Activated T-cell treated with anti-CD3 and anti-CD28 coated beads, Interleukin-2, amount 50 U/mL, for 72 hours (primary cell): ENCODE data around the gene DCAF11. TPM values are rescaled to one million over a fixed set of nuclear protein-coding genes. Genes with fewer than 3 reads are reported as not detected.

Experiments used
- ATAC-seq, 2 donors: fragments of 150-1000 bp; cut with Tn5 transposase; replicated peaks in 1 of 2; 2 replicates each; pipeline ENCODE4 v1.10.0; 2021; ENCODE audit warnings: moderate library complexity in 2 of 2, mild to moderate bottlenecking in 1 of 2
- DNase-seq, 2 donors: peaks; one replicate each; pipeline ENCODE4 v3.0.0; 2021 to 2022; ENCODE audit warnings: mixed read lengths in 1 of 2
- H3K27ac Mint-ChIP-seq: one replicate; pipeline ENCODE4 v1.8.0; 2022; ENCODE audit warnings: mild to moderate bottlenecking, moderate library complexity, mixed read lengths
- H3K27me3 Mint-ChIP-seq: one replicate; pipeline ENCODE4 v1.8.0; 2022; ENCODE audit warnings: low read depth, mixed read lengths
- H3K36me3 Mint-ChIP-seq, 2 donors: one replicate each; pipeline ENCODE4 v1.8.0; 2022; ENCODE audit warnings: mixed read lengths in 2 of 2, mild to moderate bottlenecking in 1 of 2; ENCODE audit not compliant: insufficient read depth in 2 of 2
- H3K4me1 Mint-ChIP-seq: one replicate; pipeline ENCODE4 v1.8.0; 2022; ENCODE audit warnings: low read depth, mixed read lengths
- H3K4me3 Mint-ChIP-seq, 2 donors: one replicate each; pipeline ENCODE4 v1.8.0; 2022; ENCODE audit warnings: mild to moderate bottlenecking in 2 of 2, mixed read lengths in 2 of 2, moderate library complexity in 2 of 2
- H3K9me3 Mint-ChIP-seq, 2 donors: one replicate each; pipeline ENCODE4 v1.8.0; 2022; ENCODE audit warnings: mixed read lengths in 2 of 2
- total RNA-seq, 2 donors: library from RNA; stranded (reverse); gene quantifications; one replicate each; pipeline ENCODE4 v1.2.3, GENCODE V29; 2022

DCAF11 gene
- total RNA-seq, 2 donors from 2014 or later = 109 to 124 TPM

- peak within 1 kb of the TSS; percentile 83 to 86 for H3K4me3 Mint-ChIP-seq
- H3K9me3 Mint-ChIP-seq = no peaks in the 10 kb centered on the region
- H3K27me3 Mint-ChIP-seq = no peaks in the 10 kb centered on the region
- H3K4me1 Mint-ChIP-seq = peaks cover 55% of the 10 kb centered on the region
- peak within 1 kb of the TSS; percentile 97 for H3K27ac Mint-ChIP-seq
- peaks cover 23 to 42% of the 10 kb centered on the region in 2 donors for H3K36me3 Mint-ChIP-seq
- ATAC-seq (peak; percentile 87 to 88), DNase-seq (peak; percentile 96 to 99)
Measured at GRCh38 chr14:24160850-24161804, 46.5 kb downstream of the DCAF11 start, which contains the start of gene IRF9. Gene IRF9 (plus strand): TSS chr14:24161265. CDS start chr14:24162145, 880 bp downstream.

GRCh38 chr14:24162093-24162492 is 47.5 kb downstream of the DCAF11 start:
- peak overlapping the region; percentile 97 for H3K27ac Mint-ChIP-seq
- ATAC-seq = peak in 1 of 2 donors; percentile 14
- peak overlapping the region; percentile 83 to 86 for H3K4me3 Mint-ChIP-seq
- H3K36me3 Mint-ChIP-seq = peaks cover 23 to 49% of the 10 kb centered on the region in 2 donors
- H3K27me3 Mint-ChIP-seq = no peaks in the 10 kb centered on the region
- no peaks in the 10 kb centered on the region for H3K9me3 Mint-ChIP-seq
- peaks cover 65% of the 10 kb centered on the region for H3K4me1 Mint-ChIP-seq
- peak in 1 of 2 donors; percentile 33 for DNase-seq

GRCh38 chr14:24164518-24164991 is 50.0 kb downstream of the DCAF11 start:
- Mint-ChIP-seq H3K27ac (peak overlapping the region; percentile 21), H3K4me3 (no peak overlapping the region), H3K4me1 (peaks cover 72% of the 10 kb centered on the region), H3K27me3 (no peaks in the 10 kb centered on the region), H3K36me3 (peaks cover 31 to 58% of the 10 kb centered on the region in 2 donors), H3K9me3 (no peaks in the 10 kb centered on the region)
- no peak for DNase-seq
- no peak for ATAC-seq

- Mint-ChIP-seq H3K9me3 (no peaks in the 10 kb centered on the region), H3K4me3 (no peak overlapping the region), H3K36me3 (peaks cover 32 to 63% of the 10 kb centered on the region in 2 donors), H3K4me1 (peaks cover 75% of the 10 kb centered on the region), H3K27ac (no peak overlapping the region), H3K27me3 (no peaks in the 10 kb centered on the region)
- ATAC-seq (no peak), DNase-seq (no peak)
Measured at GRCh38 chr14:24165785-24166184, 51.2 kb downstream of the DCAF11 start.

GRCh38 chr14:24167469-24168114 is 53.0 kb downstream of the DCAF11 start:
- H3K27me3 Mint-ChIP-seq = no peaks in the 10 kb centered on the region
- ATAC-seq (no peak), DNase-seq (no peak)
- peaks cover 24 to 54% of the 10 kb centered on the region in 2 donors for H3K36me3 Mint-ChIP-seq
- H3K4me3 Mint-ChIP-seq = no peak overlapping the region
- no peaks in the 10 kb centered on the region for H3K9me3 Mint-ChIP-seq
- peaks cover 73% of the 10 kb centered on the region for H3K4me1 Mint-ChIP-seq
- H3K27ac Mint-ChIP-seq = peak overlapping the region; percentile 36

- H3K36me3 Mint-ChIP-seq = peaks cover 9 to 19% of the 10 kb centered on the region in 2 donors
Measured at GRCh38 chr14:24171422-24172260, 57.1 kb downstream of the DCAF11 start, which contains the start of gene REC8. Gene REC8 (plus strand): TSS chr14:24172080. CDS start chr14:24172553, 473 bp downstream.

GRCh38 chr14:24172261-24172860 is 57.8 kb downstream of the DCAF11 start:
- Mint-ChIP-seq H3K9me3 (no peaks in the 10 kb centered on the region), H3K27me3 (no peaks in the 10 kb centered on the region), H3K4me1 (peaks cover 30% of the 10 kb centered on the region), H3K4me3 (peak overlapping the region; percentile 82 to 91), H3K36me3 (peaks cover 8 to 14% of the 10 kb centered on the region in 2 donors), H3K27ac (no peak overlapping the region)
- no peak for DNase-seq
- no peak for ATAC-seq

More at GRCh38 chr14:24171422-24172260, 57.1 kb downstream of the DCAF11 start, which contains the start of gene REC8:
- peak within 1 kb of the TSS; percentile 82 to 91 for H3K4me3 Mint-ChIP-seq
- no peaks in the 10 kb centered on the region for H3K9me3 Mint-ChIP-seq
- no peaks in the 10 kb centered on the region for H3K27me3 Mint-ChIP-seq
- H3K4me1 Mint-ChIP-seq = peaks cover 37% of the 10 kb centered on the region
- peak; percentile 78 to 79 for ATAC-seq
- peak within 1 kb of the TSS; percentile 91 for H3K27ac Mint-ChIP-seq
- DNase-seq = peak; percentile 71 to 77

- Mint-ChIP-seq H3K27ac (peak overlapping the region; percentile 91), H3K27me3 (no peaks in the 10 kb centered on the region), H3K4me1 (peaks cover 25% of the 10 kb centered on the region)
Measured at GRCh38 chr14:24172871-24173281, 58.3 kb downstream of the DCAF11 start.

More at GRCh38 chr14:24172871-24173281, 58.3 kb downstream of the DCAF11 start:
- peaks cover 7 to 11% of the 10 kb centered on the region in 2 donors for H3K36me3 Mint-ChIP-seq
- ATAC-seq (no peak), DNase-seq (no peak)
- H3K9me3 Mint-ChIP-seq = no peaks in the 10 kb centered on the region
- peak overlapping the region; percentile 63 to 91 for H3K4me3 Mint-ChIP-seq

Other genes starting within 250 kb of the DCAF11 start
- 10 to 100 TPM; 21.6 to 24.4 TPM for gene DHRS4, start 161.0 kb upstream of the DCAF11 start, total RNA-seq
- 10 to 100 TPM; 24.7 to 27.2 TPM for gene DHRS4L2, start 125.8 kb upstream of the DCAF11 start, total RNA-seq
- gene CARMIL3, start 62.8 kb upstream of the DCAF11 start, total RNA-seq = 1 to 10 TPM; 1.9 to 2.1 TPM
- under 1 TPM; 0.12 to 0.14 TPM for gene CPNE6, start 43.2 kb upstream of the DCAF11 start, total RNA-seq
- gene PCK2, start 20.5 kb upstream of the DCAF11 start, total RNA-seq = 100 to 1,000 TPM; 161 to 180 TPM
- 1 to 10 TPM; 5.2 TPM for gene NRL, start 172 bp downstream of the DCAF11 start, total RNA-seq
- gene FITM1, start 15.9 kb downstream of the DCAF11 start, total RNA-seq = 1 to 10 TPM in 1 of 2 donors, under 1 TPM in 1; 0.46 to 2.2 TPM
- gene PSME1, start 21.4 kb downstream of the DCAF11 start, total RNA-seq = 100 to 1,000 TPM; 342 to 378 TPM
- 10 to 100 TPM; 38.0 to 56.5 TPM for gene EMC9, start 26.8 kb downstream of the DCAF11 start, total RNA-seq
- gene PSME2, start 31.8 kb downstream of the DCAF11 start, total RNA-seq = 100 to 1,000 TPM; 369 to 376 TPM
- gene RNF31, start 32.7 kb downstream of the DCAF11 start, total RNA-seq = 10 to 100 TPM; 88.7 to 90.6 TPM
- 100 to 1,000 TPM; 245 to 263 TPM for gene IRF9, start 46.5 kb downstream of the DCAF11 start, total RNA-seq
- 10 to 100 TPM; 48.0 to 57.9 TPM for gene REC8, start 57.3 kb downstream of the DCAF11 start, total RNA-seq
- gene IPO4, start 74.0 kb downstream of the DCAF11 start, total RNA-seq = 10 to 100 TPM; 30.9 to 38.0 TPM
- gene TM9SF1, start 80.7 kb downstream of the DCAF11 start, total RNA-seq = 10 to 100 TPM; 27.4 to 32.5 TPM
- under 1 TPM in 1 of 2 donors, not detected in 1; 0.88 TPM for gene TSSK4, start 90.9 kb downstream of the DCAF11 start, total RNA-seq
- gene CHMP4A, start 98.7 kb downstream of the DCAF11 start, total RNA-seq = 100 to 1,000 TPM; 105 to 119 TPM
- 10 to 100 TPM; 16.8 to 20.2 TPM for gene MDP1, start 101.3 kb downstream of the DCAF11 start, total RNA-seq
- gene NEDD8, start 117.6 kb downstream of the DCAF11 start, total RNA-seq = 100 to 1,000 TPM; 127 to 148 TPM
- 10 to 100 TPM; 67.5 to 75.5 TPM for gene GMPR2, start 118.2 kb downstream of the DCAF11 start, total RNA-seq
- 100 to 1,000 TPM in 1 of 2 donors, 10 to 100 TPM in 1; 87.7 to 103 TPM for gene TINF2, start 127.8 kb downstream of the DCAF11 start, total RNA-seq
- gene TGM1, start 148.4 kb downstream of the DCAF11 start, total RNA-seq = 10 to 100 TPM in 1 of 2 donors, 1 to 10 TPM in 1; 9.3 to 14.0 TPM
- gene RABGGTA, start 156.8 kb downstream of the DCAF11 start, total RNA-seq = 10 to 100 TPM; 53.8 to 56.2 TPM
- gene DHRS1, start 185.0 kb downstream of the DCAF11 start, total RNA-seq = 10 to 100 TPM; 28.5 to 29.0 TPM
- gene NOP9, start 185.1 kb downstream of the DCAF11 start, total RNA-seq = 10 to 100 TPM; 31.7 to 34.0 TPM
- 10 to 100 TPM; 11.6 to 12.9 TPM for gene CIDEB, start 193.2 kb downstream of the DCAF11 start, total RNA-seq
- gene LTB4R2, start 195.4 kb downstream of the DCAF11 start, total RNA-seq = 10 to 100 TPM; 21.5 to 23.4 TPM
- 10 to 100 TPM; 27.1 to 28.5 TPM for gene LTB4R, start 196.7 kb downstream of the DCAF11 start, total RNA-seq
- gene ADCY4, start 220.3 kb downstream of the DCAF11 start, total RNA-seq = 1 to 10 TPM; 4.6 to 6.9 TPM
- gene RIPK3, start 225.2 kb downstream of the DCAF11 start, total RNA-seq = 10 to 100 TPM; 11.0 to 18.6 TPM